Heart left ventricle (tissue), 16 donors: ENCODE data around the gene CATSPERZ. TPM values are rescaled to one million over a fixed set of nuclear protein-coding genes. Genes with fewer than 3 reads are reported as not detected.

Source experiments
- ATAC-seq, 4 donors: fragments of 200-7000 bp; cut with Tn5 transposase; one replicate each; pipeline ENCODE4 v1.9.1; 2020 to 2022; ENCODE audit warnings: moderate library complexity in 4 of 4, mild to moderate bottlenecking in 3 of 4, moderate number of reproducible peaks in 1 of 4
- DNase-seq, 5 donors: peaks; one replicate each; pipeline ENCODE4 v3.0.0-alpha.2; 2020
- H3K27ac ChIP-seq, 12 donors: fragments of 200-600 bp; sonication (generic) in 4 of 12; one replicate each; pipeline versions ENCODE4 v1.5.0 to v1.8.0; 2016 to 2022; ENCODE audit warnings: mild to moderate bottlenecking in 2 of 12
- H3K27me3 ChIP-seq, 9 donors: fragments of 200-600 bp; sonication (generic) in 2 of 9; one replicate each; pipeline versions ENCODE4 v1.5.1 to v1.8.0; 2016 to 2022; ENCODE audit warnings: mild to moderate bottlenecking in 3 of 9
- H3K36me3 ChIP-seq, 9 donors: fragments of 200-600 bp; sonication (generic) in 2 of 9; one replicate each; pipeline versions ENCODE4 v1.5.0 to v1.8.0; 2018 to 2022; ENCODE audit warnings: mild to moderate bottlenecking in 2 of 9
- H3K4me1 ChIP-seq, 12 donors: fragments of 200-600 bp; sonication (generic) in 4 of 12; one replicate each; pipeline versions ENCODE4 v1.5.0 to v1.8.0; 2016 to 2022; ENCODE audit warnings: mild to moderate bottlenecking in 3 of 12
- H3K4me3 ChIP-seq, 12 donors: fragments of 200-600 bp; sonication (generic) in 4 of 12; one replicate each; pipeline versions ENCODE4 v1.5.0 to v1.8.0; 2017 to 2022; ENCODE audit warnings: mild to moderate bottlenecking in 9 of 12, moderate library complexity in 4 of 12
- H3K9me3 ChIP-seq, 12 donors: fragments of 200-600 bp; sonication (generic) in 4 of 12; one replicate each; pipeline versions ENCODE4 v1.5.0 to v1.8.0; 2016 to 2022; ENCODE audit warnings: mild to moderate bottlenecking in 1 of 12
- POLR2A ChIP-seq, 2 donors: fragments of 450-650 bp; IDR thresholded peaks; one replicate each; pipeline ENCODE4 v1.6.1; 2017; ENCODE audit warnings: antibody characterized with exemption in 2 of 2, mild to moderate bottlenecking in 2 of 2, moderate library complexity in 2 of 2
- WGBS, 4 donors: extraction: QIAGEN DNeasy Blood & Tissue Kit in 2 of 4; methylation state at CpG; one replicate each; pipeline versions ENCODE4 v1.1.5 to v1.1.7; 2013 to 2018; 5-methylcytosine and 5-hydroxymethylcytosine counted together
- intact Hi-C, 10 donors: fragments of 100-400 bp; cut with DNase I; formaldehyde crosslinking; loops; one replicate each; pipeline versions ENCODE4 v1.11.1 to v1.14.2; 2022
- polyA plus RNA-seq, 2 donors: library from polyadenylated mRNA; stranded (reverse); fragments of 200-250 nt; gene quantifications; one replicate each; pipeline ENCODE4 v1.2.3, GENCODE V29; 2013
- total RNA-seq, 9 donors: library from RNA; depleted of rRNA in 2 of 9; stranded (reverse); fragments of >200 nt in 2 of 9; fragmentation: NEBNext Ultra II Directional in 3 of 9; extraction: Animal tissue kit (Norgen Biotek cat#: 25700) in 3 of 9; gene quantifications; one replicate each; pipeline versions ENCODE4 v1.1.0 to v1.2.4, GENCODE V29; 2016 to 2023
- TF ChIP-seq, protein P1 (sequence below), 12 donors: fragments of 200-600 bp; sonication (generic) in 4 of 12; IDR thresholded peaks; one replicate each; pipeline versions ENCODE4 v1.5.0 to v1.8.0; 2018 to 2022; ENCODE audit warnings: antibody characterized with exemption in 12 of 12, mild to moderate bottlenecking in 5 of 12
- donor health status: ischemic (EF 13 %, LVEDD 7.1; RV severe dilation, severe dysfunction).
- donor health status: healthy with polysubstance abuse.
- donor health status: DM: no; HTN: yes; CAD: no.
- donor health status: DM: no; HTN: no; CAD: no.
- donor health status: ischemic (EF 25% LVEDD 6.9; RV normal size, moderate dysfunction).
- donor health status: ischemic (EF 25% LVEDD 5.7; RV mildly dilated, moderate dysfunction).
- donor health status: healthy.
- donor health status: DM: yes; HTN: yes; CAD: no.
- donor health status: ischemic (EF 35%, LVEDD 5.7; RV mildly dilated, moderate dysfunction).
- donor health status: nonischemic (EF 11% LVEDD 7.7; RV severe dilation, severe dysfunction).
- donor health status: DM: yes; HTN: yes; CAD: no.
- donor health status: PGD.
- donor health status: ischemic (EF 29% LVEDD 5.4; RV normal size, mild dysfunction).
- donor health status: nonischemic (EF 23%, LVEDD 6.1; RV moderate dilation, normal function).

The CATSPERZ gene
- total and polyA plus RNA-seq, 11 donors = not detected

DNA sequence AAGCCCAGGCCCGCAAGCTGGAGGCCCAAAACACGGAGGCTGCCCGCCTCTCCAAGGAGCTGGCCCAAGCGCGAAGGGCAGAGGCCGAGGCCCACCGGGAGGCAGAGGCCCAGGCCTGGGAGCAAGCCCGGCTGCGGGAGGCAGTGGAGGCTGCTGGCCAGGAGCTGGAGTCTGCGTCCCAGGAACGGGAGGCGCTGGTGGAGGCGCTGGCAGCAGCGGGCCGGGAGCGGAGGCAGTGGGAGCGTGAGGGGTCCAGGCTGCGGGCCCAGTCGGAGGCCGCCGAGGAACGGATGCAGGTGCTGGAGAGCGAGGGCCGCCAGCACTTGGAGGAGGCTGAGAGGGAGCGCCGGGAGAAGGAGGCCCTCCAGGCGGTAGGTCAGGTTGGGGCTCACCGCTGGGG is 44.6 kb downstream of the CATSPERZ start:
- no peaks in the 10 kb centered on the region for H3K9me3 ChIP-seq
- peaks cover 0 to 19% (median 0%) of the 10 kb centered on the region in 9 donors for H3K36me3 ChIP-seq
- H3K4me3 ChIP-seq = no peak overlapping the region
- TF ChIP-seq POLR2A (IDR thresholded peaks at IDR 0.05) = no peak
- TF ChIP-seq, protein P1, sequence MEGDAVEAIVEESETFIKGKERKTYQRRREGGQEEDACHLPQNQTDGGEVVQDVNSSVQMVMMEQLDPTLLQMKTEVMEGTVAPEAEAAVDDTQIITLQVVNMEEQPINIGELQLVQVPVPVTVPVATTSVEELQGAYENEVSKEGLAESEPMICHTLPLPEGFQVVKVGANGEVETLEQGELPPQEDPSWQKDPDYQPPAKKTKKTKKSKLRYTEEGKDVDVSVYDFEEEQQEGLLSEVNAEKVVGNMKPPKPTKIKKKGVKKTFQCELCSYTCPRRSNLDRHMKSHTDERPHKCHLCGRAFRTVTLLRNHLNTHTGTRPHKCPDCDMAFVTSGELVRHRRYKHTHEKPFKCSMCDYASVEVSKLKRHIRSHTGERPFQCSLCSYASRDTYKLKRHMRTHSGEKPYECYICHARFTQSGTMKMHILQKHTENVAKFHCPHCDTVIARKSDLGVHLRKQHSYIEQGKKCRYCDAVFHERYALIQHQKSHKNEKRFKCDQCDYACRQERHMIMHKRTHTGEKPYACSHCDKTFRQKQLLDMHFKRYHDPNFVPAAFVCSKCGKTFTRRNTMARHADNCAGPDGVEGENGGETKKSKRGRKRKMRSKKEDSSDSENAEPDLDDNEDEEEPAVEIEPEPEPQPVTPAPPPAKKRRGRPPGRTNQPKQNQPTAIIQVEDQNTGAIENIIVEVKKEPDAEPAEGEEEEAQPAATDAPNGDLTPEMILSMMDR (IDR thresholded peaks at IDR 0.05) = no peak
- H3K27ac ChIP-seq = no peak overlapping the region
- peaks cover 0 to 19% (median 8%) of the 10 kb centered on the region in 12 donors for H3K4me1 ChIP-seq
- 94 to 96% (median 95%) methylated on average over 27 to 28 of the region's 28 CpGs for WGBS, 4 donors
- ATAC-seq = no peak
- no peak for DNase-seq
- intact Hi-C loops = no loop called here
- peaks cover 0 to 15% (median 0%) of the 10 kb centered on the region in 9 donors for H3K27me3 ChIP-seq

GRCh38 chr11:64347193-64347867 is 47.2 kb downstream of the CATSPERZ start:
- WGBS, 4 donors = 89 to 90% (median 89%) methylated on average over 12 of the region's 12 CpGs
- Histone ChIP-seq H3K27ac (no peak overlapping the region), H3K4me3 (no peak overlapping the region), H3K4me1 (peaks cover 0 to 11% (median 2%) of the 10 kb centered on the region in 12 donors), H3K36me3 (peaks cover 0 to 19% (median 0%) of the 10 kb centered on the region in 9 donors), H3K27me3 (no peaks in the 10 kb centered on the region), H3K9me3 (no peaks in the 10 kb centered on the region)
- no peak for ATAC-seq
- TF ChIP-seq, protein P1 (IDR thresholded peaks at IDR 0.05) = no peak
- no peak for TF ChIP-seq POLR2A (IDR thresholded peaks at IDR 0.05)
- no peak for DNase-seq
- intact Hi-C loops = no loop called here

DNA sequence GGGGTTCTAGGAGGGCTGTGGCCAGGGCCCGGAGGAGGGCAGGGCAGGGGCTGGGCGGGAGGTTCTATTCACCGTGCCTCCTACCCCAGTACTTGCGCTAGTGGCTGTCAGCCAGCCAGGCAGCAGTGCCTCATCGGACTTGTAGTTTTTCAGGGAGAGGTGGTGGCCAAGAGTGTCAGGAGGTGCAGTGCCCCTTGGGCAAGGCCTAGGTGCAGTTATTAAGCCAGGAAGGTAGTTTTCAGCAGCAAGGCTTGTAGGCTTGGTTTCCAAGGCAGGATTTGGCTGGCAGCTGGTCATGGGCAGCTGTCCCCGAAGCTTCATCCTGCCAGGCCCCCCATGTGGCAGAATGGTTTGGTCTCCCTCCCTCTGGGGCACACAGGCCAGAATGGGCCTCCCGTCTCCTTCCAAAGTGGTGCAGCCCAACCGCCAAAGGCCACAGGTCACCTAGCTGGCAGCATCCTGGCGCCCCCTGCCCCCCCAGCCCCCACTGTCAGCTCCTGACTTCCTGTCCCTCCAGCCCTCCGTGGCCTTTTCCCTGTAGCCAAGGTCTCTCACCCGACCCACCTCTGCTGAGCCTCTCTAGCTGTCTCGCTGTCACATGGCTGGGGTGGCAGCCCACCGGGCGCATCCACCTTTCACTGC is 48.3 kb downstream of the CATSPERZ start:
- no peak overlapping the region for H3K27ac ChIP-seq
- H3K4me1 ChIP-seq = peaks cover 0 to 6% (median 0%) of the 10 kb centered on the region in 12 donors
- DNase-seq (no peak), ATAC-seq (no peak)
- H3K4me3 ChIP-seq = no peak overlapping the region
- TF ChIP-seq, protein P1 (IDR thresholded peaks at IDR 0.05) = no peak
- no peak for TF ChIP-seq POLR2A (IDR thresholded peaks at IDR 0.05)
- 67 to 77% (median 74%) methylated on average over 11 to 14 of the region's 14 CpGs for WGBS, 4 donors
- intact Hi-C loops = no loop called here
- no peaks in the 10 kb centered on the region for H3K27me3 ChIP-seq
- H3K9me3 ChIP-seq = no peaks in the 10 kb centered on the region
- H3K36me3 ChIP-seq = peaks cover 0 to 21% (median 0%) of the 10 kb centered on the region in 9 donors

DNA sequence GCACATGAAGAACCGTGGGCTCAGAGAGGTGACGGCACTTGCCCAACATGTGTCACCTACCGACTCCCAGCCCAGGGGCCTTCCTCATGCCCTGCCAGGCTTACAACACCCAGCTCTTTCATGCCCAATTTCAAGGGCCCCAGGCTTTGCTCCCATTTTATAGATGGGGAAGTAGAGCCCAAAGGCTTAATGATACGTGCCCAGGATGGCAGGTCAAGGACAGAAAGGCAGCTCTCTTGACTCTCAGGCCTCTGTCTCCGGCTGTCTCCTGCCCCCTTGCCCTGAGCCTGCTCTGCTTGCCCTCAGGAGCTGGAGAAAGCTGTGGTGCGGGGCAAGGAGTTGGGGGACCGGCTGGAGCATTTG is 48.8 kb downstream of the CATSPERZ start:
- Histone ChIP-seq H3K36me3 (peaks cover 0 to 20% (median 0%) of the 10 kb centered on the region in 9 donors), H3K9me3 (no peaks in the 10 kb centered on the region), H3K27ac (no peak overlapping the region), H3K27me3 (no peaks in the 10 kb centered on the region), H3K4me3 (no peak overlapping the region), H3K4me1 (peaks cover 0 to 6% (median 0%) of the 10 kb centered on the region in 12 donors)
- intact Hi-C loops = no loop called here
- WGBS, 4 donors = 89 to 92% (median 91%) methylated on average over 7 of the region's 7 CpGs
- ATAC-seq = no peak
- no peak for DNase-seq
- no peak for TF ChIP-seq POLR2A (IDR thresholded peaks at IDR 0.05)
- TF ChIP-seq, protein P1 (IDR thresholded peaks at IDR 0.05) = no peak
